Measurements from ENCODE around the gene PSME1. TPM values are rescaled to one million over a fixed set of nuclear protein-coding genes. Genes with fewer than 3 reads are reported as not detected.

Gene PSME1
- total RNA-seq, 1 experiment from 2014 or later: 76.8 TPM

DNA sequence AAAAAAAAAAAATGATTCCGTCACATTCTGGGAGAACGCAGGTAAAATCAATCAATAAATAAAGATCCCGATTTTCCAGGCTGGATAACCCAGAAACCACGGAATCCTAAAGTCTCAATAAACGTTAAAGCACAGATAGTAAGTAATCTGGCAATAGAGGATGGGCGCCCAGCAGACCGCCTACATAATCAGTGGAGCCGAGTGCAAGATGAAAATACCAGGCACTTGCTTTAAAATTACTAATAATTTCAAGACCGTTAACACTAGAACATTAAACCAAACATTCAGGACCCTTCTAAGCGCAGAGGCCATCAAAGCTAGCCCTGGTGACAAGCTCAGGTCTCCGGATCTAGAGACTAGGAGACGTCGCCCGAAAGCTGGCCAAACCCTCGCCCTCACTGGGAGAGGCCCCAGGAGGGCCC is 22.6 kb upstream of the PSME1 start:
- ATAC-seq: no peak
- H3K4me1 Mint-ChIP-seq: peaks cover 22% of the 10 kb centered on the region
- DNase-seq (ENCODE audit: low spot score): no peak

DNA sequence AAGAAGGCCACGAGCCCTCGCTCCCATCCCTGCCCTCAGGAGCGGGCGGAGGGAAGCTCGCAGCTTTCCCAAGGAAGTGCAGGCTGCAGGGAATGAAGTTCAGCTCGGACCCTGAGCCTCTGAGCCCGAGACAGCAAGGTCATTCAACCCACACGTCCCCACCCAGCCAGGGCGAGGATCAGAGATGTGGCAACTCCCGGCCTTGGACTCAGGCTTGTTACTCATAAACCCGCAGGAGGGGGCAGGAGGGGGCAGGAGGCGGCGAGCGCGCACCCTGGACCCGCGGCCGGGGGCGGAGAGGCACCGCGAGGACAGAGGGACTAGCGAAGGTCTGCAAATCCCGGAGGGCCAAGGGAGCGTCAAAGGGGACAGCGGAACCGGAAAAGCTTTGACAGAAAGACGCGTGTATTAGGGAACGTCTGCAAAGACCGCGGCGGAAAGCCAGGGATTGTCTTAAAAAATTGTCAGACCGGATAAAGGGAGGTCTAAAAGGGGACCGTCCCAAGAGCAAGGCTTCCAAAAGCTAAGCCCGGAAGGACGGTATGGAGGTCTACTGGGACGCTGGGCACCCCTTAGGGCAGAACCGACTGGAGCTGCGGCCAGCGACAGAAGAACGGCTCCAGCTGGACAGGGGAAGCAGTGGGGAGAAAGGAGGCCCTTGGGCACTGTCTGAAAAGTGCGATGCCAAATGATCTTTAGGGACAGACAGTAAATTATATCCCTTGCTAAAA is 22.0 kb upstream of the PSME1 start:
- ATAC-seq: peak; percentile 30
- TF ChIP-seq ESRRA (CRISPR knock-in tag; IDR thresholded peaks at IDR 0.05; ENCODE audit: borderline replicate concordance) (no peak), NR2C2 (CRISPR knock-in tag; IDR thresholded peaks at IDR 0.05) (no peak), SOX15 (CRISPR knock-in tag; IDR thresholded peaks at IDR 0.05) (no peak), ZBTB21 (CRISPR knock-in tag; IDR thresholded peaks at IDR 0.05; ENCODE audit: borderline replicate concordance) (peak; percentile 64; the same call in 1 of the 2 replicates), TEAD4 (CRISPR knock-in tag; IDR thresholded peaks at IDR 0.05) (no peak), MXD4 (CRISPR knock-in tag; IDR thresholded peaks at IDR 0.05; ENCODE audit: borderline replicate concordance) (no peak), TEAD1 (CRISPR knock-in tag; IDR thresholded peaks at IDR 0.05) (peak; percentile 36; the same call in 1 of the 2 replicates), ETV6 (CRISPR knock-in tag; IDR thresholded peaks at IDR 0.05) (no peak)
- TF ChIP-seq, protein P1, sequence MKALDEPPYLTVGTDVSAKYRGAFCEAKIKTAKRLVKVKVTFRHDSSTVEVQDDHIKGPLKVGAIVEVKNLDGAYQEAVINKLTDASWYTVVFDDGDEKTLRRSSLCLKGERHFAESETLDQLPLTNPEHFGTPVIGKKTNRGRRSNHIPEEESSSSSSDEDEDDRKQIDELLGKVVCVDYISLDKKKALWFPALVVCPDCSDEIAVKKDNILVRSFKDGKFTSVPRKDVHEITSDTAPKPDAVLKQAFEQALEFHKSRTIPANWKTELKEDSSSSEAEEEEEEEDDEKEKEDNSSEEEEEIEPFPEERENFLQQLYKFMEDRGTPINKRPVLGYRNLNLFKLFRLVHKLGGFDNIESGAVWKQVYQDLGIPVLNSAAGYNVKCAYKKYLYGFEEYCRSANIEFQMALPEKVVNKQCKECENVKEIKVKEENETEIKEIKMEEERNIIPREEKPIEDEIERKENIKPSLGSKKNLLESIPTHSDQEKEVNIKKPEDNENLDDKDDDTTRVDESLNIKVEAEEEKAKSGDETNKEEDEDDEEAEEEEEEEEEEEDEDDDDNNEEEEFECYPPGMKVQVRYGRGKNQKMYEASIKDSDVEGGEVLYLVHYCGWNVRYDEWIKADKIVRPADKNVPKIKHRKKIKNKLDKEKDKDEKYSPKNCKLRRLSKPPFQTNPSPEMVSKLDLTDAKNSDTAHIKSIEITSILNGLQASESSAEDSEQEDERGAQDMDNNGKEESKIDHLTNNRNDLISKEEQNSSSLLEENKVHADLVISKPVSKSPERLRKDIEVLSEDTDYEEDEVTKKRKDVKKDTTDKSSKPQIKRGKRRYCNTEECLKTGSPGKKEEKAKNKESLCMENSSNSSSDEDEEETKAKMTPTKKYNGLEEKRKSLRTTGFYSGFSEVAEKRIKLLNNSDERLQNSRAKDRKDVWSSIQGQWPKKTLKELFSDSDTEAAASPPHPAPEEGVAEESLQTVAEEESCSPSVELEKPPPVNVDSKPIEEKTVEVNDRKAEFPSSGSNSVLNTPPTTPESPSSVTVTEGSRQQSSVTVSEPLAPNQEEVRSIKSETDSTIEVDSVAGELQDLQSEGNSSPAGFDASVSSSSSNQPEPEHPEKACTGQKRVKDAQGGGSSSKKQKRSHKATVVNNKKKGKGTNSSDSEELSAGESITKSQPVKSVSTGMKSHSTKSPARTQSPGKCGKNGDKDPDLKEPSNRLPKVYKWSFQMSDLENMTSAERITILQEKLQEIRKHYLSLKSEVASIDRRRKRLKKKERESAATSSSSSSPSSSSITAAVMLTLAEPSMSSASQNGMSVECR (CRISPR knock-in tag; IDR thresholded peaks at IDR 0.05; ENCODE audit: borderline replicate concordance): peak; percentile 58; the same call in 1 of the 2 replicates
- TF ChIP-seq, protein P2, sequence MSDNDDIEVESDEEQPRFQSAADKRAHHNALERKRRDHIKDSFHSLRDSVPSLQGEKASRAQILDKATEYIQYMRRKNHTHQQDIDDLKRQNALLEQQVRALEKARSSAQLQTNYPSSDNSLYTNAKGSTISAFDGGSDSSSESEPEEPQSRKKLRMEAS (CRISPR knock-in tag; IDR thresholded peaks at IDR 0.05): peak; percentile 61; the same call in 1 of the 2 replicates
- TF ChIP-seq, protein P3, sequence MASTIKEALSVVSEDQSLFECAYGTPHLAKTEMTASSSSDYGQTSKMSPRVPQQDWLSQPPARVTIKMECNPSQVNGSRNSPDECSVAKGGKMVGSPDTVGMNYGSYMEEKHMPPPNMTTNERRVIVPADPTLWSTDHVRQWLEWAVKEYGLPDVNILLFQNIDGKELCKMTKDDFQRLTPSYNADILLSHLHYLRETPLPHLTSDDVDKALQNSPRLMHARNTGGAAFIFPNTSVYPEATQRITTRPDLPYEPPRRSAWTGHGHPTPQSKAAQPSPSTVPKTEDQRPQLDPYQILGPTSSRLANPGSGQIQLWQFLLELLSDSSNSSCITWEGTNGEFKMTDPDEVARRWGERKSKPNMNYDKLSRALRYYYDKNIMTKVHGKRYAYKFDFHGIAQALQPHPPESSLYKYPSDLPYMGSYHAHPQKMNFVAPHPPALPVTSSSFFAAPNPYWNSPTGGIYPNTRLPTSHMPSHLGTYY (CRISPR knock-in tag; IDR thresholded peaks at IDR 0.05): no peak
- TF ChIP-seq, protein P4, sequence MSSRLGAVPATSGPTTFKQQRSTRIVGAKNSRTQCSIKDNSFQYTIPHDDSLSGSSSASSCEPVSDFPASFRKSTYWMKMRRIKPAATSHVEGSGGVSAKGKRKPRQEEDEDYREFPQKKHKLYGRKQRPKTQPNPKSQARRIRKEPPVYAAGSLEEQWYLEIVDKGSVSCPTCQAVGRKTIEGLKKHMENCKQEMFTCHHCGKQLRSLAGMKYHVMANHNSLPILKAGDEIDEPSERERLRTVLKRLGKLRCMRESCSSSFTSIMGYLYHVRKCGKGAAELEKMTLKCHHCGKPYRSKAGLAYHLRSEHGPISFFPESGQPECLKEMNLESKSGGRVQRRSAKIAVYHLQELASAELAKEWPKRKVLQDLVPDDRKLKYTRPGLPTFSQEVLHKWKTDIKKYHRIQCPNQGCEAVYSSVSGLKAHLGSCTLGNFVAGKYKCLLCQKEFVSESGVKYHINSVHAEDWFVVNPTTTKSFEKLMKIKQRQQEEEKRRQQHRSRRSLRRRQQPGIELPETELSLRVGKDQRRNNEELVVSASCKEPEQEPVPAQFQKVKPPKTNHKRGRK (CRISPR knock-in tag; IDR thresholded peaks at IDR 0.05; ENCODE audit: borderline replicate concordance): no peak
- TF ChIP-seq, protein P5, sequence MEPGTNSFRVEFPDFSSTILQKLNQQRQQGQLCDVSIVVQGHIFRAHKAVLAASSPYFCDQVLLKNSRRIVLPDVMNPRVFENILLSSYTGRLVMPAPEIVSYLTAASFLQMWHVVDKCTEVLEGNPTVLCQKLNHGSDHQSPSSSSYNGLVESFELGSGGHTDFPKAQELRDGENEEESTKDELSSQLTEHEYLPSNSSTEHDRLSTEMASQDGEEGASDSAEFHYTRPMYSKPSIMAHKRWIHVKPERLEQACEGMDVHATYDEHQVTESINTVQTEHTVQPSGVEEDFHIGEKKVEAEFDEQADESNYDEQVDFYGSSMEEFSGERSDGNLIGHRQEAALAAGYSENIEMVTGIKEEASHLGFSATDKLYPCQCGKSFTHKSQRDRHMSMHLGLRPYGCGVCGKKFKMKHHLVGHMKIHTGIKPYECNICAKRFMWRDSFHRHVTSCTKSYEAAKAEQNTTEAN (CRISPR knock-in tag; IDR thresholded peaks at IDR 0.05): no peak

More for the DNA sequence above, 22.6 kb upstream of the PSME1 start:
- H3K27me3 Mint-ChIP-seq (ENCODE audit: low read depth): peaks cover 4% of the 10 kb centered on the region; the same call in 1 of the 2 replicates
- H3K4me3 Mint-ChIP-seq: peak overlapping the region; percentile 99
- H3K9me3 Mint-ChIP-seq: no peaks in the 10 kb centered on the region
- peak overlapping the region; percentile 99 for H3K27ac Mint-ChIP-seq
- POLR2A ChIA-PET: interaction anchor here (1.8 to 3.3 kb wide), 9 partner anchors 19 to 82 kb away, joined by 5 to 44 read pairs (median 13); partner anchors contain the start of genes CARMIL3, EMC9, IRF9 and PCK2
- TF ChIP-seq, protein P6, sequence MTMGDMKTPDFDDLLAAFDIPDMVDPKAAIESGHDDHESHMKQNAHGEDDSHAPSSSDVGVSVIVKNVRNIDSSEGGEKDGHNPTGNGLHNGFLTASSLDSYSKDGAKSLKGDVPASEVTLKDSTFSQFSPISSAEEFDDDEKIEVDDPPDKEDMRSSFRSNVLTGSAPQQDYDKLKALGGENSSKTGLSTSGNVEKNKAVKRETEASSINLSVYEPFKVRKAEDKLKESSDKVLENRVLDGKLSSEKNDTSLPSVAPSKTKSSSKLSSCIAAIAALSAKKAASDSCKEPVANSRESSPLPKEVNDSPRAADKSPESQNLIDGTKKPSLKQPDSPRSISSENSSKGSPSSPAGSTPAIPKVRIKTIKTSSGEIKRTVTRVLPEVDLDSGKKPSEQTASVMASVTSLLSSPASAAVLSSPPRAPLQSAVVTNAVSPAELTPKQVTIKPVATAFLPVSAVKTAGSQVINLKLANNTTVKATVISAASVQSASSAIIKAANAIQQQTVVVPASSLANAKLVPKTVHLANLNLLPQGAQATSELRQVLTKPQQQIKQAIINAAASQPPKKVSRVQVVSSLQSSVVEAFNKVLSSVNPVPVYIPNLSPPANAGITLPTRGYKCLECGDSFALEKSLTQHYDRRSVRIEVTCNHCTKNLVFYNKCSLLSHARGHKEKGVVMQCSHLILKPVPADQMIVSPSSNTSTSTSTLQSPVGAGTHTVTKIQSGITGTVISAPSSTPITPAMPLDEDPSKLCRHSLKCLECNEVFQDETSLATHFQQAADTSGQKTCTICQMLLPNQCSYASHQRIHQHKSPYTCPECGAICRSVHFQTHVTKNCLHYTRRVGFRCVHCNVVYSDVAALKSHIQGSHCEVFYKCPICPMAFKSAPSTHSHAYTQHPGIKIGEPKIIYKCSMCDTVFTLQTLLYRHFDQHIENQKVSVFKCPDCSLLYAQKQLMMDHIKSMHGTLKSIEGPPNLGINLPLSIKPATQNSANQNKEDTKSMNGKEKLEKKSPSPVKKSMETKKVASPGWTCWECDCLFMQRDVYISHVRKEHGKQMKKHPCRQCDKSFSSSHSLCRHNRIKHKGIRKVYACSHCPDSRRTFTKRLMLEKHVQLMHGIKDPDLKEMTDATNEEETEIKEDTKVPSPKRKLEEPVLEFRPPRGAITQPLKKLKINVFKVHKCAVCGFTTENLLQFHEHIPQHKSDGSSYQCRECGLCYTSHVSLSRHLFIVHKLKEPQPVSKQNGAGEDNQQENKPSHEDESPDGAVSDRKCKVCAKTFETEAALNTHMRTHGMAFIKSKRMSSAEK (CRISPR knock-in tag; IDR thresholded peaks at IDR 0.05; ENCODE audit: borderline replicate concordance): no peak
- TF ChIP-seq ELF4 (CRISPR knock-in tag; IDR thresholded peaks at IDR 0.05; ENCODE audit: low read depth): peak; percentile 40; the same call in 1 of the 2 replicates
- CTCF ChIA-PET: interaction anchor here (1.1 to 3.3 kb wide), 17 partner anchors 8 to 129 kb away, joined by 3 to 67 read pairs (median 8); partner anchors contain the start of genes CARMIL3, CHMP4A, DHRS4L2 and EMC9
- H3K36me3 Mint-ChIP-seq: peaks cover 18% of the 10 kb centered on the region

More for the DNA sequence above, 22.0 kb upstream of the PSME1 start:
- Mint-ChIP-seq H3K4me1 (peaks cover 18% of the 10 kb centered on the region), H3K9me3 (no peaks in the 10 kb centered on the region), H3K27ac (peak overlapping the region; percentile 99), H3K4me3 (peak overlapping the region; percentile 99), H3K36me3 (peaks cover 24% of the 10 kb centered on the region), H3K27me3 (ENCODE audit: low read depth) (peaks cover 4% of the 10 kb centered on the region; the same call in 1 of the 2 replicates)
- POLR2A ChIA-PET: interaction anchor here (0.6 to 3.3 kb wide), 19 partner anchors 8 to 99 kb away, joined by 3 to 44 read pairs (median 8); partner anchors contain the start of genes CARMIL3, CHMP4A, EMC9 and IPO4
- CTCF ChIA-PET: interaction anchor here (0.6 to 3.3 kb wide), 25 partner anchors 8 to 387 kb away, joined by 3 to 67 read pairs (median 6); partner anchors contain the start of genes CARMIL3, CHMP4A, CIDEB and DHRS4L2
- peak; percentile 81 for DNase-seq (ENCODE audit: low spot score)

Measured in WTC11 (cell line).